Parathyroid adenoma (tissue), 2 donors: ENCODE measurements around the gene MYPN.

Experiments
- H2AFZ ChIP-seq: fragments of 300-600 bp; sonication (generic); one replicate; pipeline ENCODE4 v1.7.0; 2017; ENCODE audit warnings: antibody characterized with exemption, mild to moderate bottlenecking
- H3K27ac ChIP-seq: fragments of 300-600 bp; sonication (generic); one replicate; pipeline ENCODE4 v1.7.0; 2017
- H3K27me3 ChIP-seq: fragments of 300-600 bp; sonication (generic); one replicate; pipeline ENCODE4 v1.7.0; 2017; ENCODE audit warnings: low read length; ENCODE audit not compliant: control insufficient read depth, insufficient read depth
- H3K36me3 ChIP-seq: fragments of 300-600 bp; sonication (generic); one replicate; pipeline ENCODE4 v1.7.0; 2017; ENCODE audit warnings: low read length; ENCODE audit not compliant: control insufficient read depth, insufficient read depth
- H3K4me1 ChIP-seq: fragments of 300-600 bp; sonication (generic); one replicate; pipeline ENCODE4 v1.7.0; 2017; ENCODE audit warnings: control low read depth
- H3K4me2 ChIP-seq: fragments of 300-600 bp; sonication (generic); one replicate; pipeline ENCODE4 v1.7.0; 2017; ENCODE audit warnings: low read length
- H3K4me3 ChIP-seq: fragments of 300-600 bp; sonication (generic); one replicate; pipeline ENCODE4 v1.7.0; 2017; ENCODE audit warnings: low read depth, low read length
- H3K79me2 ChIP-seq: fragments of 300-600 bp; sonication (generic); one replicate; pipeline ENCODE4 v1.7.0; 2017; ENCODE audit warnings: control low read depth
- H3K9ac ChIP-seq: fragments of 300-600 bp; sonication (generic); one replicate; pipeline ENCODE4 v1.7.0; 2017; ENCODE audit warnings: mild to moderate bottlenecking
- H3K9me3 ChIP-seq: fragments of 300-600 bp; sonication (generic); one replicate; pipeline ENCODE4 v1.7.0; 2017; ENCODE audit warnings: low read length; ENCODE audit not compliant: control insufficient read depth
- TF ChIP-seq, protein P1 (sequence below): fragments of 300-600 bp; sonication (generic); IDR thresholded peaks from one replicate; pipeline ENCODE4 v1.7.0; 2017; ENCODE audit warnings: antibody characterized with exemption, mild to moderate bottlenecking
- donor health status: primary hyperparathyroidism.

MYPN gene

DNA sequence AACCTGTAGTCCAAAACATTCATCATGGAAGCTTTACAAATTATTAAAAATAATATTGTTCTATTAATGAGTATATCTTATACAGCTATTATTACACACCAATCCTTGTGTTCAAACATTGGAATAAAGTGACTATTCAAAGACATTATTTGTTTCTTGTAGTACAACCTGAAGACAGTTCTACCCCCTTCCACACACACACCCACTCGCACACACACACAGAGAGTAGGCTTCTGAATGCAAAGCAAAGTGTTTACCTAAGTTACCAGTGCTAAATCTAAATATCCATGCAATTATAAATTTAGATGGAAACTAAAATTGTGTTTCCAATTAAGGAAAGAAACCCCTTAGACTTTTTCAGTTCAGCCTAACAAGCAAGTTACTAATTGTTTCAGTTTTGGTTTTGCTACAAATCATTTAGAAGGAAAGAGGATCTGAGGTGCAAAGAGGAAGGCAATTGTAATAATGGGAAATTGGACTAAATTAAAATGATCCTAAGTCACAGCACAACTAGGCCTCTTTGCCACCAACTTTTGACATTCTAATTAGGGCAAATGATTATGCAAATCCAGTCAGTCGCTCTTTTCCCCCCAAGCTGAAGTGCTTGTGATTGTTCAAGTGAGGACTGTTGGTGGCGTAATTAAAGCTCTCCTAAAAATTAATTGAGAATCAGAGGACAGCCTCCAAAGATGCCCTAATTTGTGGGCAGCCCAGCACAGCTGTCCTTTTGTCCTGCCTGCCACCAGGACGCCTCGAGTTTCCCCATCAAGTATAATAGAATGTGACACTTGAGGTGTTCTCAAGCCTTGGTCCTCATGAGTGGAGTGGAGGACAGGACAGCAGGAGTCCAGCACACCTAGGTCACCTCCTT is 142.6 kb downstream of the MYPN start:
- no peak overlapping the region for H3K4me3 ChIP-seq
- TF ChIP-seq, protein P1, sequence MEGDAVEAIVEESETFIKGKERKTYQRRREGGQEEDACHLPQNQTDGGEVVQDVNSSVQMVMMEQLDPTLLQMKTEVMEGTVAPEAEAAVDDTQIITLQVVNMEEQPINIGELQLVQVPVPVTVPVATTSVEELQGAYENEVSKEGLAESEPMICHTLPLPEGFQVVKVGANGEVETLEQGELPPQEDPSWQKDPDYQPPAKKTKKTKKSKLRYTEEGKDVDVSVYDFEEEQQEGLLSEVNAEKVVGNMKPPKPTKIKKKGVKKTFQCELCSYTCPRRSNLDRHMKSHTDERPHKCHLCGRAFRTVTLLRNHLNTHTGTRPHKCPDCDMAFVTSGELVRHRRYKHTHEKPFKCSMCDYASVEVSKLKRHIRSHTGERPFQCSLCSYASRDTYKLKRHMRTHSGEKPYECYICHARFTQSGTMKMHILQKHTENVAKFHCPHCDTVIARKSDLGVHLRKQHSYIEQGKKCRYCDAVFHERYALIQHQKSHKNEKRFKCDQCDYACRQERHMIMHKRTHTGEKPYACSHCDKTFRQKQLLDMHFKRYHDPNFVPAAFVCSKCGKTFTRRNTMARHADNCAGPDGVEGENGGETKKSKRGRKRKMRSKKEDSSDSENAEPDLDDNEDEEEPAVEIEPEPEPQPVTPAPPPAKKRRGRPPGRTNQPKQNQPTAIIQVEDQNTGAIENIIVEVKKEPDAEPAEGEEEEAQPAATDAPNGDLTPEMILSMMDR: no peak
- H3K79me2 ChIP-seq: no peaks in the 10 kb centered on the region
- no peak overlapping the region for H3K9ac ChIP-seq
- H3K9me3 ChIP-seq: no peaks in the 10 kb centered on the region
- H2AFZ ChIP-seq: no peak overlapping the region
- no peaks in the 10 kb centered on the region for H3K36me3 ChIP-seq
- H3K4me1 ChIP-seq: no peaks in the 10 kb centered on the region
- H3K4me2 ChIP-seq: no peak overlapping the region
- H3K27me3 ChIP-seq: no peaks in the 10 kb centered on the region
- H3K27ac ChIP-seq: no peak overlapping the region

GRCh38 chr10:68253346-68253745 is 144.1 kb downstream of the MYPN start:
- Histone ChIP-seq H3K36me3 (no peaks in the 10 kb centered on the region), H3K27me3 (no peaks in the 10 kb centered on the region), H3K27ac (no peak overlapping the region), H3K9me3 (no peaks in the 10 kb centered on the region), H3K4me2 (no peak overlapping the region), H3K4me3 (no peak overlapping the region), H3K79me2 (no peaks in the 10 kb centered on the region), H3K4me1 (no peaks in the 10 kb centered on the region), H3K9ac (no peak overlapping the region), H2AFZ (no peak overlapping the region)
- TF ChIP-seq, protein P1: no peak

DNA sequence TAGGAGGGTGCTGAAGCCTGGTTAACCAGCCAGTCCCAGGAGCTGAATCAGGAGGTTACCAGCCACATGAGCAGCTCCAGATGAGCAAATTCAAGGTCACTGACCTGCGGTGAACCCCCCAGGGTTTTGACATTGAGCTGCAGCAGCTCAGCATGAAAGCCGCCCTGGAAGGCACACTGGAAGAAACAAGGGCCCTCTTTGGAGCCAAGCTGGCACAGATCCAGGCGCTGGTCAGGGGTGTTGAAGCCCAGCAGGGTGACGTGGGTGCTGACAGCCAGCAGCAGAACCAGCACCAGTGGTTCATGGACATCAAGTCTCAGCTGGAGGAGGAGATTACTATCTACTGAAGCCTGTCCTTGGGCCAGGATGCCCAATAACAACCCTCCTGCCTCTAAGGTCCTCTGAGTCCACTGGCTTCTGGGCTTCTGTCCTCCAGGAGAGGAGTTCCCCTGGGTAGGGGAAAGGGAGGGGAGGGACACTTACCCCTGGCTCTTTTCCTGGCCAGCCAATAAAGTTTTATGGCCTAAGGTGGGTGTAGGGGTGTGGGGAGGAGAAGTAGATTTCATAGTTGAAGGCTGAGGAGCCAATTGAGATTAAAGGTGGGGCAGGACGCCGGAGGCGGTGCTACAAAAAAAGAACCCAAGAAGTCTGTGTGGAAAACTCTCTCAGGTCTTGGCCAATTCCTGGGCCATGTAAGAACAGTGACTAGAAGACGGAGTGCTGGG is 152.0 kb downstream of the MYPN start:
- no peak overlapping the region for H3K4me2 ChIP-seq
- H3K27me3 ChIP-seq: no peaks in the 10 kb centered on the region
- H3K79me2 ChIP-seq: no peaks in the 10 kb centered on the region
- no peaks in the 10 kb centered on the region for H3K9me3 ChIP-seq
- peak overlapping the region; percentile 8 for H2AFZ ChIP-seq
- H3K4me3 ChIP-seq: no peak overlapping the region
- no peak overlapping the region for H3K27ac ChIP-seq
- no peaks in the 10 kb centered on the region for H3K36me3 ChIP-seq
- H3K9ac ChIP-seq: no peak overlapping the region
- TF ChIP-seq, protein P1: no peak
- H3K4me1 ChIP-seq: peaks cover 3% of the 10 kb centered on the region
